Osteoblast (primary cell): ENCODE data around the gene CFAP300. TPM values are rescaled to one million over a fixed set of nuclear protein-coding genes. Genes with fewer than 3 reads are reported as not detected.

ENCODE experiments used
- DNase-seq: peaks from one replicate; pipeline ENCODE4 v3.0.0; 2011; ENCODE audit warnings: low spot score, mixed read lengths; ENCODE audit not compliant: insufficient read length; ENCODE audit errors: missing footprints
- H2AFZ ChIP-seq: 2 replicates; pipeline ENCODE4 v1.6.0; 2011; ENCODE audit warnings: mild to moderate bottlenecking, low read length
- H3K27ac ChIP-seq: 2 replicates; pipeline ENCODE4 v1.5.1; 2011; ENCODE audit warnings: mild to moderate bottlenecking, low read depth, low read length, moderate library complexity
- H3K27me3 ChIP-seq: 2 replicates; pipeline ENCODE4 v1.6.0; 2012; ENCODE audit warnings: mild to moderate bottlenecking, control low read depth, inconsistent platforms, low read length, moderate library complexity; ENCODE audit not compliant: insufficient read depth
- H3K36me3 ChIP-seq: 2 replicates; pipeline ENCODE4 v1.5.1; 2011; ENCODE audit warnings: mild to moderate bottlenecking, low read length, control low read depth, moderate library complexity; ENCODE audit not compliant: insufficient read depth
- H3K4me1 ChIP-seq: 2 replicates; pipeline ENCODE4 v1.5.1; 2011; ENCODE audit warnings: mild to moderate bottlenecking, low read length, control low read depth, moderate library complexity; ENCODE audit not compliant: insufficient read depth
- H3K4me2 ChIP-seq: 2 replicates; pipeline ENCODE4 v1.6.0; 2011; ENCODE audit warnings: mild to moderate bottlenecking, low read length; ENCODE audit not compliant: insufficient read depth
- H3K4me3 ChIP-seq: fragments of 200-600 bp; sonication (generic); 3 replicates; pipeline ENCODE4 v1.5.1; 2012; ENCODE audit warnings: mild to moderate bottlenecking, low read length, inconsistent platforms; ENCODE audit not compliant: insufficient read depth
- H3K79me2 ChIP-seq: 2 replicates; pipeline ENCODE4 v1.6.0; 2012; ENCODE audit warnings: mild to moderate bottlenecking, low read length, control low read depth, inconsistent platforms; ENCODE audit not compliant: insufficient read depth
- H3K9me3 ChIP-seq: 2 replicates; pipeline ENCODE4 v1.5.1; 2011; ENCODE audit warnings: low read depth, low read length, control low read depth
- H4K20me1 ChIP-seq: 2 replicates; pipeline ENCODE4 v1.6.0; 2012; ENCODE audit warnings: mild to moderate bottlenecking, low read length, control low read depth; ENCODE audit not compliant: insufficient read depth
- CTCF ChIP-seq: IDR thresholded peaks from 2 replicates; pipeline ENCODE4 v1.5.1; 2011; ENCODE audit warnings: mild to moderate bottlenecking, low read depth, low read length, moderate library complexity; ENCODE audit errors: extremely low read depth
- total RNA-seq: library from RNA; depleted of rRNA; stranded (reverse); fragments of >200 nt; gene quantifications from 2 replicates; pipeline ENCODE4 v1.2.3, GENCODE V29; 2012

The CFAP300 gene
- 6.5 and 11.5 TPM in 2 replicates for total RNA-seq

GRCh38 chr11:102047305-102047924 lies at the start of gene CFAP300:
TSS of gene CFAP300 (plus strand) at chr11:102047437. CDS start at chr11:102047471, 34 bp downstream.
- H3K36me3 ChIP-seq: no peaks in the 10 kb centered on the region
- H3K4me3 ChIP-seq: peak within 1 kb of the TSS; percentile 86
- peak within 1 kb of the TSS; percentile 86 for H2AFZ ChIP-seq
- peak; percentile 94 for DNase-seq
- H3K27ac ChIP-seq: peak within 1 kb of the TSS; percentile 88
- H3K27me3 ChIP-seq: no peaks in the 10 kb centered on the region
- no peaks in the 10 kb centered on the region for H3K79me2 ChIP-seq
- H3K9me3 ChIP-seq: no peaks in the 10 kb centered on the region
- H3K4me2 ChIP-seq: peak within 1 kb of the TSS; percentile 91
- peaks cover 5% of the 10 kb centered on the region for H3K4me1 ChIP-seq
- H4K20me1 ChIP-seq: no peaks in the 10 kb centered on the region
- TF ChIP-seq CTCF: no peak

- Histone ChIP-seq H3K4me1 (no peaks in the 10 kb centered on the region), H3K9me3 (no peaks in the 10 kb centered on the region), H3K4me3 (no peak overlapping the region), H2AFZ (no peak overlapping the region), H3K4me2 (no peak overlapping the region), H3K79me2 (no peaks in the 10 kb centered on the region), H3K27ac (no peak overlapping the region), H3K36me3 (no peaks in the 10 kb centered on the region), H3K27me3 (no peaks in the 10 kb centered on the region), H4K20me1 (no peaks in the 10 kb centered on the region)
- TF ChIP-seq CTCF: no peak
- no peak for DNase-seq
Observed at GRCh38 chr11:102001657-102002338, 45.4 kb upstream of the CFAP300 start.

GRCh38 chr11:102004220-102004619 lies 43.0 kb upstream of the CFAP300 start:
- TF ChIP-seq CTCF: no peak
- Histone ChIP-seq H3K27me3 (no peaks in the 10 kb centered on the region), H3K4me1 (peaks cover 4% of the 10 kb centered on the region), H3K36me3 (no peaks in the 10 kb centered on the region), H3K9me3 (no peaks in the 10 kb centered on the region), H3K4me3 (no peak overlapping the region), H3K4me2 (no peak overlapping the region), H3K79me2 (no peaks in the 10 kb centered on the region), H3K27ac (no peak overlapping the region), H4K20me1 (no peaks in the 10 kb centered on the region), H2AFZ (no peak overlapping the region)
- DNase-seq: no peak

- H3K4me3 ChIP-seq: no peak overlapping the region
- H3K79me2 ChIP-seq: no peaks in the 10 kb centered on the region
- H3K9me3 ChIP-seq: no peaks in the 10 kb centered on the region
- H3K27me3 ChIP-seq: no peaks in the 10 kb centered on the region
- H3K4me1 ChIP-seq: peaks cover 4% of the 10 kb centered on the region
- TF ChIP-seq CTCF: no peak
- no peaks in the 10 kb centered on the region for H4K20me1 ChIP-seq
- DNase-seq: no peak
- no peak overlapping the region for H3K27ac ChIP-seq
- no peak overlapping the region for H2AFZ ChIP-seq
- H3K4me2 ChIP-seq: no peak overlapping the region
- no peaks in the 10 kb centered on the region for H3K36me3 ChIP-seq
Observed at GRCh38 chr11:102005306-102005705, 41.9 kb upstream of the CFAP300 start.
